ENCODE results near the gene DOC2A.
"Not testable (repeated sequence)": the region's sequence is repeated elsewhere in the genome, so short reads cannot be mapped to it uniquely, and the experiment has no call there.

The DOC2A gene

GRCh38 chr16:29963021-29963743 lies 47.6 kb downstream of the DOC2A start:
- DNase-seq: no peak

DNA sequence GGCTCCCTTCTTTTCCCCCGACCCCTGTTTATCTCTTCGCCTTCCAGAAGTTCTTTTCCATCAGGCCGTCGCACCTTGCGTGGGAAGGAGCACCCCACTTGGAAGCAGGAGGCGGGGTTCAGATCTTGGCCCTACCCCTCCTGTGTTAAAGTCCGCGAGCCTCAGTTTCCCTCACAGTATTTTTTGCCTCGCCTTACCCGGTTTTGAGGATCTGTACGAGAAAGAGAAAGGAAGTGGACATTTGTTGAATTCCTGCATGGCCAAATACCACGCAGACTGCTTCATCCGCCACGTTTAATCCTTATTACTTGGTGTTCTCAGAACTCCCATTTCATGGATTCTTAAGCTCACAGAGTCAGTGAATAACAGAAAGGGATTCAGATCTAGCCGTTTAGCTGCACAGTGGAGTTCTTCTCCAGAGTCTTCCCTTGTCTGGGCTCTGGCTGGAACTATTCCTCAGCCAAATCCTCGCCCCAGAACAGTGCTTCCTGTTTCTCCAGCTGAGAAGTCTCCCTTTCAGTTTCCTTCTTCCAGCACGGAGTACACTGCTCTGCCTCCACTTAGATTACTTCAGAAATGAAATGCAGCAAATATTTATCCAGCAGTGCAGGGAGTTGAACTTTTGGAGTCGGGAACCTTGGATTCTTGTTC lies 48.4 kb downstream of the DOC2A start:
- DNase-seq: peak; percentile 51

GRCh38 chr16:29961479-29962343 lies 49.1 kb downstream of the DOC2A start, which contains the start of gene TMEM219:
Gene TMEM219 (plus strand): TSS chr16:29962079. CDS start chr16:29963144, 1,065 bp downstream.
- DNase-seq: peak; percentile 95

GRCh38 chr16:29961127-29961478 lies 49.7 kb downstream of the DOC2A start:
- no peak for DNase-seq

GRCh38 chr16:29959821-29960220 lies 51.0 kb downstream of the DOC2A start:
- not testable (repeated sequence) for DNase-seq

- DNase-seq: no peak
Measured at GRCh38 chr16:29959293-29959692, 51.5 kb downstream of the DOC2A start.

- no peak for DNase-seq
Measured at GRCh38 chr16:29958756-29959155, 52.1 kb downstream of the DOC2A start.

Data from right hindlimb (tissue), 1 donor.